Stomach smooth muscle (tissue), 2 donors: ENCODE measurements around the gene CAPN2.

Experiments
- H3K27ac ChIP-seq: one replicate; pipeline ENCODE4 v1.7.0; 2013; ENCODE audit warnings: mild to moderate bottlenecking, low read length, inconsistent platforms
- H3K27me3 ChIP-seq, 2 donors: one replicate each; pipeline ENCODE4 v1.7.0; 2013; ENCODE audit warnings: low read length in 2 of 2; ENCODE audit not compliant: insufficient read depth in 2 of 2, control insufficient read depth in 1 of 2
- H3K36me3 ChIP-seq, 2 donors: one replicate each; pipeline ENCODE4 v1.7.0; 2013; ENCODE audit warnings: low read length in 2 of 2; ENCODE audit not compliant: control insufficient read depth in 2 of 2, insufficient read depth in 2 of 2
- H3K4me1 ChIP-seq: one replicate; pipeline ENCODE4 v1.7.0; 2013; ENCODE audit warnings: low read length; ENCODE audit not compliant: control insufficient read depth, insufficient read depth
- H3K4me3 ChIP-seq, 2 donors: one replicate each; pipeline ENCODE4 v1.7.0; 2013; ENCODE audit warnings: low read length in 2 of 2
- H3K9ac ChIP-seq, 2 donors: one replicate each; pipeline ENCODE4 v1.7.0; 2013; ENCODE audit warnings: low read length in 2 of 2, mild to moderate bottlenecking in 1 of 2
- H3K9me3 ChIP-seq, 2 donors: one replicate each; pipeline ENCODE4 v1.7.0; 2013; ENCODE audit warnings: low read length in 2 of 2; ENCODE audit not compliant: control insufficient read depth in 2 of 2
- donor health status: healthy.
- donor health status: Pancreatic carcinoma.

The CAPN2 gene

DNA sequence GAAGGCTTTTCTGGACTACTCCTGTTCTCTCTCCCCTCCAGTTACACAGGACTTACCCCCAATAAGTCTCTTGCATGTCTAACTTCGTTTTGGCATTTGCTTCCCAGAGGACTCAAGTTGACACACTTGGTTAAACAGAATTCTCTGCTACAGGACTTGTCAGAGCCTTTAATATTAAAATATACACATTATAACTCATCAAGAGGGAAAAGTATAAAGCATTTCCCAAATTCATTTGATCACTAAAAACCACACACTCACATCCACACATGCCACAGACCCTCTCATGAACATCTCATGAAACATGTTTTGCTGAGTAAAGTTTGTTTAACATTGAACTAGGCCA lies 8.7 kb upstream of the CAPN2 start:
- H3K27me3 ChIP-seq: no peaks in the 10 kb centered on the region
- H3K36me3 ChIP-seq: no peaks in the 10 kb centered on the region
- H3K9ac ChIP-seq: no peak overlapping the region
- no peaks in the 10 kb centered on the region for H3K9me3 ChIP-seq
- H3K27ac ChIP-seq: no peak overlapping the region
- peaks cover 32% of the 10 kb centered on the region for H3K4me1 ChIP-seq
- H3K4me3 ChIP-seq: no peak overlapping the region

- Histone ChIP-seq H3K27ac (peak overlapping the region; percentile 6), H3K4me3 (peak overlapping the region; percentile 8 to 57), H3K27me3 (no peaks in the 10 kb centered on the region), H3K36me3 (no peaks in the 10 kb centered on the region), H3K9me3 (no peaks in the 10 kb centered on the region), H3K4me1 (peaks cover 32% of the 10 kb centered on the region), H3K9ac (peak overlapping the region; percentile 0 to 5)
These were observed 7.1 kb upstream of the CAPN2 start for GRCh38 chr1:223704921-223705878.

- peak overlapping the region; percentile 56 for H3K27ac ChIP-seq
- no peak overlapping the region for H3K9ac ChIP-seq
- H3K36me3 ChIP-seq: no peaks in the 10 kb centered on the region
- H3K4me3 ChIP-seq: peak overlapping the region in 1 of 2 donors; percentile 35
- H3K27me3 ChIP-seq: no peaks in the 10 kb centered on the region
- H3K4me1 ChIP-seq: peaks cover 32% of the 10 kb centered on the region
- H3K9me3 ChIP-seq: no peaks in the 10 kb centered on the region
These were observed 6.0 kb upstream of the CAPN2 start for GRCh38 chr1:223706077-223706973.

GRCh38 chr1:223707256-223708000 lies 4.9 kb upstream of the CAPN2 start:
- Histone ChIP-seq H3K27me3 (no peaks in the 10 kb centered on the region), H3K36me3 (no peaks in the 10 kb centered on the region), H3K4me3 (peak overlapping the region in 1 of 2 donors; percentile 29), H3K27ac (peak overlapping the region; percentile 56), H3K4me1 (peaks cover 38% of the 10 kb centered on the region), H3K9ac (peak overlapping the region in 1 of 2 donors; percentile 42), H3K9me3 (no peaks in the 10 kb centered on the region)

GRCh38 chr1:223708001-223708359 lies 4.4 kb upstream of the CAPN2 start:
- Histone ChIP-seq H3K9ac (no peak overlapping the region), H3K4me3 (no peak overlapping the region), H3K27ac (peak overlapping the region; percentile 56), H3K27me3 (no peaks in the 10 kb centered on the region), H3K36me3 (no peaks in the 10 kb centered on the region), H3K4me1 (peaks cover 39% of the 10 kb centered on the region), H3K9me3 (no peaks in the 10 kb centered on the region)

GRCh38 chr1:223708651-223709268 lies 3.6 kb upstream of the CAPN2 start:
- Histone ChIP-seq H3K36me3 (no peaks in the 10 kb centered on the region), H3K4me1 (peaks cover 47% of the 10 kb centered on the region), H3K4me3 (no peak overlapping the region), H3K9ac (no peak overlapping the region), H3K27ac (no peak overlapping the region), H3K9me3 (no peaks in the 10 kb centered on the region), H3K27me3 (no peaks in the 10 kb centered on the region)

DNA sequence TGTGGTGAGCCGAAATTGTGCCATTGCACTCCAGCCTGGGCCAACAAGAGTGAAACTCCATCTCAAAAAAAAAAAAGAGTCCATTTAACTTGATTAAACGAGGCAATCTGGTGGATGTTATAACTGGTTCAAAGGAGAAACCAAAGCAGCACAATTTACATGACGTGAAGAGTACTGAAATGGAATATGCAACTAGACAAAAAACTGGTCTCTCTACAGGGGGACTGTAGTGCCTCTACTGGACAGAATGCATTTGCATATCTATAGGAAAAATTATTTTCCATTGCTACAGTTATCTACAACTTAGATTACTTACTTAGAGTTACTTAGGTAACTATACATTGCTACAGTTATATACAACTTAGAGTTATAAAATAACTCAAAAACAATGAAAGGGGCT lies 2.7 kb upstream of the CAPN2 start:
- no peaks in the 10 kb centered on the region for H3K9me3 ChIP-seq
- H3K9ac ChIP-seq: no peak overlapping the region
- peaks cover 55% of the 10 kb centered on the region for H3K4me1 ChIP-seq
- no peak overlapping the region for H3K4me3 ChIP-seq
- H3K27me3 ChIP-seq: no peaks in the 10 kb centered on the region
- H3K36me3 ChIP-seq: no peaks in the 10 kb centered on the region
- no peak overlapping the region for H3K27ac ChIP-seq

GRCh38 chr1:223710179-223711133 lies 1.9 kb upstream of the CAPN2 start:
- Histone ChIP-seq H3K4me1 (peaks cover 56% of the 10 kb centered on the region), H3K9ac (no peak overlapping the region), H3K27ac (no peak overlapping the region), H3K36me3 (no peaks in the 10 kb centered on the region), H3K27me3 (no peaks in the 10 kb centered on the region), H3K9me3 (no peaks in the 10 kb centered on the region), H3K4me3 (no peak overlapping the region)

- Histone ChIP-seq H3K4me1 (peaks cover 57% of the 10 kb centered on the region), H3K27me3 (no peaks in the 10 kb centered on the region), H3K27ac (no peak overlapping the region), H3K36me3 (no peaks in the 10 kb centered on the region), H3K9me3 (no peaks in the 10 kb centered on the region), H3K4me3 (no peak overlapping the region), H3K9ac (no peak overlapping the region)
These were observed 1.2 kb upstream of the CAPN2 start for GRCh38 chr1:223711173-223711572.
